IMR-90 (cell line): ENCODE measurements around the gene SLC16A2. TPM values are rescaled to one million over a fixed set of nuclear protein-coding genes. Genes with fewer than 3 reads are reported as not detected.

Experiments
- ATAC-seq: fragments of 200-7000 bp; cut with Tn5 transposase; 2 replicates; pipeline ENCODE4 v1.9.1; 2020; ENCODE audit warnings: low read depth, mild to moderate bottlenecking, moderate library complexity
- BruUV-seq: library from RNA; stranded (reverse); fragments of 400-500 nt; replicated peaks from 2 replicates; lab custom pipeline; 2021; lab: Mats Ljungman, UMichigan
- CTCF ChIA-PET: fragments of 300-600 bp; formaldehyde crosslinking; extraction: SDS; loops from one replicate; lab custom pipeline; 2021; ENCODE audit warnings: antibody characterized with exemption; lab: Yijun Ruan, JAX
- POLR2A ChIA-PET: fragments of 300-600 bp; sonication (Branson Sonifier 250); formaldehyde crosslinking; loops from one replicate; lab custom pipeline; 2022; ENCODE audit warnings: antibody characterized with exemption; ENCODE audit not compliant: unreplicated experiment; lab: Charles Lee
- DNase-seq: peaks from one replicate; pipeline ENCODE4 v3.0.0; 2013
- H2AFZ ChIP-seq: replicated peaks from 2 replicates; pipeline ENCODE3; 2013; ENCODE audit warnings: low read length, mild to moderate bottlenecking; ENCODE audit not compliant: poor library complexity
- H2AK5ac ChIP-seq: 2 replicates; pipeline ENCODE4 v1.6.1; 2013; ENCODE audit warnings: low read depth, low read length, inconsistent platforms
- H2AK9ac ChIP-seq: replicated peaks from 2 replicates; pipeline ENCODE3; 2013; ENCODE audit warnings: mild to moderate bottlenecking, low read depth, low read length, moderate library complexity; ENCODE audit not compliant: poor library complexity
- H2BK120ac ChIP-seq: 2 replicates; pipeline ENCODE4 v1.6.1; 2013; ENCODE audit warnings: low read depth, low read length, inconsistent platforms
- H2BK15ac ChIP-seq: 3 replicates; pipeline ENCODE4 v1.6.1; 2013; ENCODE audit warnings: low read depth, low read length, inconsistent platforms
- H2BK20ac ChIP-seq: 2 replicates; pipeline ENCODE4 v1.6.1; 2013; ENCODE audit warnings: low read depth, mild to moderate bottlenecking, inconsistent platforms, low read length, moderate library complexity
- H2BK5ac ChIP-seq: 2 replicates; pipeline ENCODE4 v1.6.1; 2013; ENCODE audit warnings: mild to moderate bottlenecking, low read depth, low read length, inconsistent platforms; ENCODE audit not compliant: poor library complexity, severe bottlenecking
- H3K14ac ChIP-seq: replicated peaks from 2 replicates; pipeline ENCODE4 v1.6.1; 2013; ENCODE audit warnings: low read depth, low read length, inconsistent platforms
- H3K18ac ChIP-seq: 2 replicates; pipeline ENCODE4 v1.6.1; 2013; ENCODE audit warnings: low read depth, low read length, control low read depth
- H3K23ac ChIP-seq: 2 replicates; pipeline ENCODE4 v1.6.1; 2013; ENCODE audit warnings: low read depth, low read length, inconsistent platforms
- H3K27ac ChIP-seq: 2 replicates; pipeline ENCODE4 v1.5.1; 2013; ENCODE audit warnings: mild to moderate bottlenecking, control low read depth, low read length; ENCODE audit not compliant: insufficient read depth
- H3K27me3 ChIP-seq: 2 replicates; pipeline ENCODE4 v1.6.1; 2013; ENCODE audit warnings: low read length; ENCODE audit not compliant: control insufficient read depth, insufficient read depth
- H3K36me3 ChIP-seq: 2 replicates; pipeline ENCODE4 v1.6.1; 2013; ENCODE audit warnings: low read length, mixed read lengths; ENCODE audit not compliant: control insufficient read depth, insufficient read depth
- H3K4ac ChIP-seq: 2 replicates; pipeline ENCODE4 v1.6.1; 2013; ENCODE audit warnings: low read depth, low read length, inconsistent platforms
- H3K4me1 ChIP-seq: 2 replicates; pipeline ENCODE4 v1.6.1; 2013; ENCODE audit warnings: low read length, mixed read lengths; ENCODE audit not compliant: control insufficient read depth, insufficient read depth
- H3K4me2 ChIP-seq: 2 replicates; pipeline ENCODE4 v1.6.1; 2013; ENCODE audit warnings: low read depth, mild to moderate bottlenecking, control low read depth, low read length, moderate library complexity
- H3K4me3 ChIP-seq: 2 replicates; pipeline ENCODE4 v1.5.1; 2013; ENCODE audit warnings: low read depth, mild to moderate bottlenecking, control low read depth, low read length, moderate library complexity; ENCODE audit not compliant: insufficient read depth
- H3K56ac ChIP-seq: 2 replicates; pipeline ENCODE4 v1.6.1; 2013; ENCODE audit warnings: low read length, inconsistent platforms; ENCODE audit not compliant: insufficient read depth; ENCODE audit errors: extremely low read depth
- H3K79me1 ChIP-seq, 2 experiments: 2 replicates each; pipeline ENCODE4 v1.6.1; 2013; ENCODE audit warnings: low read length in 2 of 2, inconsistent platforms in 1 of 2, low read depth in 1 of 2
- H3K9ac ChIP-seq: 2 replicates; pipeline ENCODE4 v1.6.1; 2013; ENCODE audit warnings: low read depth, low read length, control low read depth
- H3K9me1 ChIP-seq: 2 replicates; pipeline ENCODE4 v1.6.1; 2013; ENCODE audit warnings: low read length, inconsistent platforms; ENCODE audit not compliant: insufficient read depth
- H3K9me3 ChIP-seq: 2 replicates; pipeline ENCODE4 v1.6.1; 2013; ENCODE audit warnings: low read length; ENCODE audit not compliant: control insufficient read depth, insufficient read depth
- H4K20me1 ChIP-seq: 2 replicates; pipeline ENCODE4 v1.6.1; 2013; ENCODE audit warnings: low read length, inconsistent platforms; ENCODE audit not compliant: insufficient read depth
- H4K5ac ChIP-seq: 2 replicates; pipeline ENCODE4 v1.6.1; 2013; ENCODE audit warnings: mild to moderate bottlenecking, low read depth, low read length, control low read depth
- H4K8ac ChIP-seq, 2 experiments: 2 replicates each; pipeline ENCODE4 v1.6.1; 2013; ENCODE audit warnings: low read depth in 2 of 2, low read length in 2 of 2, control low read depth in 1 of 2, inconsistent platforms in 1 of 2
- H4K91ac ChIP-seq: 2 replicates; pipeline ENCODE4 v1.6.1; 2013; ENCODE audit warnings: low read depth, low read length, inconsistent platforms; ENCODE audit not compliant: insufficient read depth
- CHD1 ChIP-seq: IDR thresholded peaks from 2 replicates; pipeline ENCODE4 v1.6.1; 2012; ENCODE audit warnings: low read depth, low read length, improper control_type of control experiment
- SMC3 ChIP-seq: fragments of 150-350 bp; IDR thresholded peaks from 2 replicates; pipeline ENCODE4 v1.6.1; 2016; ENCODE audit warnings: low read depth, mild to moderate bottlenecking, antibody characterized with exemption, low read length, moderate library complexity
- WGBS, 2 experiments: methylation state at CpG; one replicate each; pipeline versions ENCODE4 v1.1.5 to v1.1.7; 2013; ENCODE audit warnings: missing lambda C conversion rate in 2 of 2; ENCODE audit not compliant: insufficient read length in 1 of 2; ENCODE audit errors: extremely low coverage in 2 of 2; 5-methylcytosine and 5-hydroxymethylcytosine counted together
- dilution Hi-C: fragments of 300-500 bp; cut with HindIII; formaldehyde crosslinking; loops from one replicate; pipeline ENCODE4 v1.14.3; 2018; ENCODE audit warnings: low sequenced_read_pairs; ENCODE audit not compliant: unreplicated experiment
- in situ Hi-C: fragments of 300-500 bp; cut with MboI; formaldehyde crosslinking; loops from 3 replicates; pipeline ENCODE4 v1.14.3; 2019; ENCODE audit warnings: low sequenced_read_pairs, inconsistent platforms, mixed read lengths
- intact Hi-C: fragments of 100-400 bp; cut with micrococcal nuclease; formaldehyde crosslinking; loops from 2 replicates; pipeline ENCODE4 v1.10.0; 2022
- polyA plus RNA-seq, 3 experiments: library from polyadenylated mRNA; depleted of rRNA; stranded (reverse); fragments of >200 nt; gene quantifications; 2 replicates each; pipeline ENCODE4 v1.2.3, GENCODE V29; 2012; ENCODE audit warnings: low replicate concordance in 1 of 3
- total RNA-seq: library from RNA; depleted of rRNA; stranded (reverse); fragments of >200 nt; gene quantifications from 2 replicates; pipeline ENCODE4 v1.2.3, GENCODE V29; 2012
- TF ChIP-seq, protein P1 (sequence below): fragments of 150-350 bp; IDR thresholded peaks from 2 replicates; pipeline ENCODE4 v1.6.1; 2017; ENCODE audit warnings: mild to moderate bottlenecking, antibody characterized with exemption, low read length, low read depth

SLC16A2 gene
- total and polyA plus RNA-seq, 2 of the 4 experiments (the other 2 are of a cell fraction): 6.1 to 23.8 TPM

DNA sequence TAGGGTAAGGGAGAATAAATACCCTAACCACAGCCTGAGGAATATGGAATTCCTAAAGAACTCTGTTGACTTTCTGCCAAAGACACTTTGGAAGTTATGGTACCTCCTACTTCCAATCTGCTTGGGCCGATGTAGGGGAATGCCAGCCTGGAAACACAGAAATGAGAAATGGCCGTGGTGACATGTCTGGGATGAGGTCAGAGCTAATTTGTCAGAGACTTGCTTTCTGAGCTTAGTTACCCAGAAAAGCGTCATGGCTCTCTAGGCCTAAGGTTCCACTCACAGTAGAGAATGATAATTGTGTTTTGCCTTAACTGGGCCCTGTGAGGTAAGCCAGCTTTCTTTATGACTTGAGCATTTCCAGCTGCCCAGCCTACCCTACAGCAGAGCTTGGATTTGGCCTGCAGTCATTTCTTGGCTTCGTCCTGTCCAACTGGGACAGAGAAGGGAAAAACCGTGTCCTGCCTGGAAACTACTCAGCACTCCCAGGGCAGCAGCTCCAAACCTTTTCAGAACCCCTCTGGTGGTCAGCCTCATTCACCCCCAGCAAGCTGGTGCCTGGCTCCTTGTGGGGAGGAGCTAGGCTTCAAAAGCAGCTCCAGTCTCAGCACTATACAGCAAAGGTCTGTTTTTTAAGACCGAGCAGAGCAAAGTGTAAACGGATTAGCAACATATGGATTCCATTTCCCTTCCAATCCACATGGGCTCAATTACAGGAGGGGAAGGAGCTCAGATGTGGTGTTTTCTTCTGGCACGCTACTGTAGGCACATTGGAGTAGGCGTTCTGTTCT lies 100.9 kb downstream of the SLC16A2 start:
- POLR2A ChIA-PET: no interaction called here
- H3K4me2 ChIP-seq: no peak overlapping the region
- peak; percentile 54 for ATAC-seq

More for the DNA sequence above, 100.9 kb downstream of the SLC16A2 start:
- H4K8ac ChIP-seq: no peak overlapping the region
- H3K79me1 ChIP-seq: no peaks in the 10 kb centered on the region
- H3K4ac ChIP-seq: no peak overlapping the region
- H4K91ac ChIP-seq: no peak overlapping the region
- peak overlapping the region; percentile 71; the same call in 1 of the 2 replicates for H3K27ac ChIP-seq
- H3K4me3 ChIP-seq: no peak overlapping the region
- TF ChIP-seq SMC3 (no peak), CHD1 (no peak)
- TF ChIP-seq, protein P1, sequence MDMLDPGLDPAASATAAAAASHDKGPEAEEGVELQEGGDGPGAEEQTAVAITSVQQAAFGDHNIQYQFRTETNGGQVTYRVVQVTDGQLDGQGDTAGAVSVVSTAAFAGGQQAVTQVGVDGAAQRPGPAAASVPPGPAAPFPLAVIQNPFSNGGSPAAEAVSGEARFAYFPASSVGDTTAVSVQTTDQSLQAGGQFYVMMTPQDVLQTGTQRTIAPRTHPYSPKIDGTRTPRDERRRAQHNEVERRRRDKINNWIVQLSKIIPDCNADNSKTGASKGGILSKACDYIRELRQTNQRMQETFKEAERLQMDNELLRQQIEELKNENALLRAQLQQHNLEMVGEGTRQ: no peak
- no peak overlapping the region for H2AK9ac ChIP-seq
- peaks cover 2% of the 10 kb centered on the region; the same call in 1 of the 2 replicates for H3K27me3 ChIP-seq
- peaks cover 5% of the 10 kb centered on the region; the same call in 1 of the 2 replicates for H3K9me1 ChIP-seq
- WGBS, 2 experiments: 29% methylated on average over 1 of the region's 9 CpGs; no CpG with 5 or more reads in 1 of the 2 experiments
- H3K9ac ChIP-seq: no peak overlapping the region; the same call in 1 of the 2 replicates
- no peak overlapping the region for H3K14ac ChIP-seq
- no peak overlapping the region for H2BK5ac ChIP-seq
- H3K18ac ChIP-seq: peak overlapping the region; percentile 24
- H4K20me1 ChIP-seq: no peaks in the 10 kb centered on the region
- H2BK120ac ChIP-seq: no peak overlapping the region
- no peak overlapping the region for H2AK5ac ChIP-seq
- H2AFZ ChIP-seq: no peak overlapping the region
- no peak overlapping the region for H2BK15ac ChIP-seq
- in situ Hi-C loops: no loop called here
- H3K9me3 ChIP-seq: no peaks in the 10 kb centered on the region
- intact Hi-C loops: loop anchor here (5.0 kb wide), 1 partner anchor 100 kb away; the partner anchor contains the start of gene SLC16A2
- H2BK20ac ChIP-seq: no peak overlapping the region
- H3K36me3 ChIP-seq: no peaks in the 10 kb centered on the region
- peak; percentile 64 for DNase-seq
- no TSS peak for BruUV-seq
- no peak overlapping the region for H3K56ac ChIP-seq
- CTCF ChIA-PET: interaction anchor here (1.0 to 2.3 kb wide), 2 partner anchors 13 to 32 kb away, joined by 3 to 9 read pairs; no protein-coding TSS in a partner anchor
- H4K5ac ChIP-seq: no peak overlapping the region
- H3K4me1 ChIP-seq: peaks cover 9% of the 10 kb centered on the region
- dilution Hi-C loops: no loop called here
- no peak overlapping the region for H3K23ac ChIP-seq
